SU-DHL-6 (cell line): ENCODE measurements around the gene PDXP.

ENCODE experiments used
- H2AFZ ChIP-seq: fragments of 200-600 bp; sonication (generic); 2 replicates; pipeline ENCODE4 v1.6.1; 2014; ENCODE audit warnings: low read depth, mild to moderate bottlenecking, moderate library complexity, mixed read lengths, antibody characterized with exemption, low read length; ENCODE audit not compliant: severe bottlenecking
- H3F3A ChIP-seq: fragments of 200-600 bp; shearing (Covaris generic); 2 replicates; pipeline ENCODE4 v1.6.0; 2016; ENCODE audit warnings: antibody characterized with exemption, mild to moderate bottlenecking; ENCODE audit not compliant: insufficient read depth
- H3K27ac ChIP-seq: fragments of 200-600 bp; sonication (generic); 2 replicates; pipeline ENCODE4 v1.5.1; 2016; ENCODE audit warnings: low read depth, mild to moderate bottlenecking, low read length, moderate library complexity, mixed read lengths
- H3K27me3 ChIP-seq: fragments of 200-600 bp; sonication (generic), shearing (Covaris generic); 2 replicates; pipeline ENCODE4 v1.6.0; 2014; ENCODE audit warnings: mild to moderate bottlenecking, low read length
- H3K36me3 ChIP-seq: fragments of 200-600 bp; sonication (generic); 2 replicates; pipeline ENCODE4 v1.6.1; 2014; ENCODE audit warnings: mild to moderate bottlenecking, low read length, mixed read lengths
- H3K4me2 ChIP-seq: fragments of 300-600, 200-600 bp; shearing (Covaris generic), sonication (generic); 2 replicates; pipeline ENCODE4 v1.6.0; 2014; ENCODE audit warnings: low read length, low read depth, mild to moderate bottlenecking; ENCODE audit not compliant: poor library complexity, severe bottlenecking
- H3K4me3 ChIP-seq: fragments of 200-600 bp; sonication (generic); 2 replicates; pipeline ENCODE4 v1.5.1; 2014; ENCODE audit warnings: antibody characterized with exemption, low read length, mild to moderate bottlenecking, mixed read lengths; ENCODE audit not compliant: insufficient read depth, poor library complexity, severe bottlenecking
- H3K79me2 ChIP-seq: fragments of 200-600 bp; sonication (generic); 2 replicates; pipeline ENCODE4 v1.6.1; 2014; ENCODE audit warnings: mild to moderate bottlenecking, low read length, moderate library complexity; ENCODE audit not compliant: insufficient read depth
- H3K9ac ChIP-seq: fragments of 200-600 bp; sonication (generic); 2 replicates; pipeline ENCODE4 v1.7.0; 2014; ENCODE audit warnings: mild to moderate bottlenecking, low read length
- H3K9me2 ChIP-seq: fragments of 200-600 bp; sonication (generic); replicated peaks from 2 replicates; pipeline ENCODE4 v1.6.1; 2014; ENCODE audit warnings: low read length; ENCODE audit not compliant: insufficient read depth
- H3K9me3 ChIP-seq: fragments of 200-600 bp; sonication (generic); 2 replicates; pipeline ENCODE4 v1.6.1; 2014; ENCODE audit warnings: low read length, mixed read lengths; ENCODE audit not compliant: insufficient read depth
- H4K20me1 ChIP-seq: fragments of 200-600 bp; sonication (generic); 2 replicates; pipeline ENCODE4 v1.6.1; 2014; ENCODE audit warnings: low read depth, mild to moderate bottlenecking, antibody characterized with exemption, low read length, moderate library complexity, mixed read lengths
- EZH2phosphoT487 ChIP-seq: fragments of 200-600 bp; sonication (generic), shearing (Covaris generic); conservative IDR thresholded peaks from 2 replicates; pipeline ENCODE4 v1.6.1; 2018; ENCODE audit warnings: mild to moderate bottlenecking, antibody characterized with exemption, low read length, moderate library complexity, mixed read lengths
- TF ChIP-seq, protein P1 (sequence below): fragments of 200-600 bp; sonication (generic); IDR thresholded peaks from one replicate; pipeline ENCODE4 v1.5.1; 2017; ENCODE audit warnings: antibody characterized with exemption, mild to moderate bottlenecking, low read length, moderate library complexity; ENCODE audit not compliant: insufficient read depth, poor library complexity, severe bottlenecking

The PDXP gene

DNA sequence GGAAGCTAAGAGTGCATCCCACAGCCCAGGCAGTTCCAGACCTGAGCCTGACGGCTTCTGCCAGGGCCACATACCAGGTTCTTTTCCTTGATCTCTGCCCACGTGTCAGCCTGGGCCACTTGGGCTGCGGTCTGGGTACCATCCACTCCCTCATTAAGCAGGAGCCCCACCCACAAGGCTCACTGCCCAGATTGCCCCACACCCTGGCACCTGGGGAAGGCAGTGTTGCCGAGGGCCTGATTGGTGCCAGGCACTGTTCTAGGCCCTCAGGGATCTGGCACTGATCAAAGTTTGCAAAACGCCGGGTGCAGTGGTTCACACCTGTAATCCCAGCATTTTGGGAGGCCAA lies 34.5 kb upstream of the PDXP start:
- Histone ChIP-seq H3F3A (peaks cover 16% of the 10 kb centered on the region), H3K27ac (peak overlapping the region; percentile 85), H3K4me2 (no peak overlapping the region), H3K36me3 (no peaks in the 10 kb centered on the region), H3K9ac (peak overlapping the region; percentile 14; the same call in 1 of the 2 replicates), H2AFZ (no peak overlapping the region), H3K9me2 (no peaks in the 10 kb centered on the region), H3K27me3 (no peaks in the 10 kb centered on the region), H3K79me2 (no peaks in the 10 kb centered on the region), H3K4me3 (no peak overlapping the region), H3K9me3 (no peaks in the 10 kb centered on the region), H4K20me1 (no peaks in the 10 kb centered on the region)
- TF ChIP-seq EZH2phosphoT487, result no peak
- TF ChIP-seq, protein P1, sequence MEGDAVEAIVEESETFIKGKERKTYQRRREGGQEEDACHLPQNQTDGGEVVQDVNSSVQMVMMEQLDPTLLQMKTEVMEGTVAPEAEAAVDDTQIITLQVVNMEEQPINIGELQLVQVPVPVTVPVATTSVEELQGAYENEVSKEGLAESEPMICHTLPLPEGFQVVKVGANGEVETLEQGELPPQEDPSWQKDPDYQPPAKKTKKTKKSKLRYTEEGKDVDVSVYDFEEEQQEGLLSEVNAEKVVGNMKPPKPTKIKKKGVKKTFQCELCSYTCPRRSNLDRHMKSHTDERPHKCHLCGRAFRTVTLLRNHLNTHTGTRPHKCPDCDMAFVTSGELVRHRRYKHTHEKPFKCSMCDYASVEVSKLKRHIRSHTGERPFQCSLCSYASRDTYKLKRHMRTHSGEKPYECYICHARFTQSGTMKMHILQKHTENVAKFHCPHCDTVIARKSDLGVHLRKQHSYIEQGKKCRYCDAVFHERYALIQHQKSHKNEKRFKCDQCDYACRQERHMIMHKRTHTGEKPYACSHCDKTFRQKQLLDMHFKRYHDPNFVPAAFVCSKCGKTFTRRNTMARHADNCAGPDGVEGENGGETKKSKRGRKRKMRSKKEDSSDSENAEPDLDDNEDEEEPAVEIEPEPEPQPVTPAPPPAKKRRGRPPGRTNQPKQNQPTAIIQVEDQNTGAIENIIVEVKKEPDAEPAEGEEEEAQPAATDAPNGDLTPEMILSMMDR, result no peak

- no peaks in the 10 kb centered on the region for H4K20me1 ChIP-seq
- no peaks in the 10 kb centered on the region for H3K27me3 ChIP-seq
- H3K79me2 ChIP-seq, result no peaks in the 10 kb centered on the region
- H3K9me2 ChIP-seq, result no peaks in the 10 kb centered on the region
- H3K4me3 ChIP-seq, result no peak overlapping the region
- H3F3A ChIP-seq, result peaks cover 16% of the 10 kb centered on the region
- H3K9me3 ChIP-seq, result no peaks in the 10 kb centered on the region
- 0 out of 2 replicates have a peak overlapping the region, but pooled peaks have one; percentile 8 for H3K9ac ChIP-seq
- H2AFZ ChIP-seq, result no peak overlapping the region
- no peak for TF ChIP-seq EZH2phosphoT487
- TF ChIP-seq, protein P1, result no peak
- H3K4me2 ChIP-seq, result no peak overlapping the region
- no peaks in the 10 kb centered on the region for H3K36me3 ChIP-seq
- peak overlapping the region; percentile 85 for H3K27ac ChIP-seq
These were observed 33.6 kb upstream of the PDXP start for GRCh38 chr22:37624876-37625275.

GRCh38 chr22:37625737-37626136 lies 32.8 kb upstream of the PDXP start:
- Histone ChIP-seq H3K4me3 (no peak overlapping the region), H3K9me3 (no peaks in the 10 kb centered on the region), H3K27me3 (no peaks in the 10 kb centered on the region), H4K20me1 (no peaks in the 10 kb centered on the region), H3K4me2 (peak overlapping the region; percentile 38), H3K9ac (0 out of 2 replicates have a peak overlapping the region, but pooled peaks have one; percentile 8), H3K79me2 (no peaks in the 10 kb centered on the region), H2AFZ (no peak overlapping the region), H3K27ac (peak overlapping the region; percentile 85), H3F3A (peaks cover 16% of the 10 kb centered on the region), H3K36me3 (no peaks in the 10 kb centered on the region), H3K9me2 (no peaks in the 10 kb centered on the region)
- TF ChIP-seq, protein P1, result no peak
- no peak for TF ChIP-seq EZH2phosphoT487

- TF ChIP-seq EZH2phosphoT487, result no peak
- TF ChIP-seq, protein P1, result no peak
- Histone ChIP-seq H4K20me1 (no peaks in the 10 kb centered on the region), H3K79me2 (no peaks in the 10 kb centered on the region), H2AFZ (no peak overlapping the region), H3F3A (peaks cover 16% of the 10 kb centered on the region), H3K9ac (peak overlapping the region; percentile 46; the same call in 1 of the 2 replicates), H3K4me2 (peak overlapping the region; percentile 38), H3K9me3 (no peaks in the 10 kb centered on the region), H3K4me3 (no peak overlapping the region), H3K36me3 (no peaks in the 10 kb centered on the region), H3K9me2 (no peaks in the 10 kb centered on the region), H3K27ac (peak overlapping the region; percentile 85), H3K27me3 (no peaks in the 10 kb centered on the region)
These were observed 32.4 kb upstream of the PDXP start for GRCh38 chr22:37626144-37626543.
